PFSK-1 (cell line): ENCODE data around the gene DLGAP1.

Experiments
- FOXP2 ChIP-seq: optimal IDR thresholded peaks from 2 replicates; pipeline ENCODE3; 2011; ENCODE audit warnings: borderline replicate concordance, control low read depth, inconsistent platforms; ENCODE audit not compliant: insufficient read depth; ENCODE audit errors: extremely low read length, extremely low read depth
- POLR2AphosphoS5 ChIP-seq: IDR thresholded peaks from 2 replicates; pipeline ENCODE4 v1.6.1; 2012; ENCODE audit warnings: low read depth, mild to moderate bottlenecking, control low read depth, low read length, moderate library complexity
- REST ChIP-seq, 2 experiments: IDR thresholded peaks; 2 replicates each; pipeline versions ENCODE4 v1.6.1 to v1.8.0; 2011 to 2012; ENCODE audit warnings: low read depth in 2 of 2, low read length in 2 of 2, control low read depth in 1 of 2, inconsistent platforms in 1 of 2, mild to moderate bottlenecking in 1 of 2, moderate library complexity in 1 of 2; ENCODE audit not compliant: insufficient read depth in 1 of 2
- SIN3A ChIP-seq: IDR thresholded peaks from 2 replicates; pipeline ENCODE4 v1.6.1; 2012; ENCODE audit warnings: mild to moderate bottlenecking, low read length, moderate library complexity, borderline replicate concordance; ENCODE audit not compliant: insufficient read depth
- TAF1 ChIP-seq: IDR thresholded peaks from 2 replicates; pipeline ENCODE4 v1.6.1; 2012; ENCODE audit warnings: low read length, control low read depth, borderline replicate concordance; ENCODE audit not compliant: insufficient read depth

Gene DLGAP1

DNA sequence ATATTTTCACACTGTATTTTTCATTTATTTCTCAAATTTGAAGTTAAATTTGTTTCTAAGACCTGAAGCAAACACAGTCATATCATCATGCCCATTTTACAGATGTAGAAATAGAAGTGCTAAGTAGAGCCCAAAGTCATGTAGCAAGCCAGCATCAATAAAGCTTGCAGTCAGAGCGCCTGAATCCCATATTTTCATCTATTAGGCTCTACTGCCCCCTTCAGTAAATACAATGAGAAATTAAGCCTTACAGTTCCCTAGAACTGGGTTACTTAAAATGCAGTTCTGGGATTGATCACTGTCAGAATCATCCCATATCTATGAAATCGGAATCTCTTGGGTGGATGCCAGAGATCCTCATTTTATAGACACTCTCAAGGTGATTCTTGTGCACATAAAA lies 585.3 kb downstream of the DLGAP1 start:
- TF ChIP-seq FOXP2 (no peak), SIN3A (no peak), TAF1 (no peak), POLR2AphosphoS5 (no peak), REST (IDR thresholded peaks at IDR 0.05; ENCODE audit: insufficient read depth in 1 of 2, low read depth in 2 of 2, low read length in 2 of 2) (no peak)

DNA sequence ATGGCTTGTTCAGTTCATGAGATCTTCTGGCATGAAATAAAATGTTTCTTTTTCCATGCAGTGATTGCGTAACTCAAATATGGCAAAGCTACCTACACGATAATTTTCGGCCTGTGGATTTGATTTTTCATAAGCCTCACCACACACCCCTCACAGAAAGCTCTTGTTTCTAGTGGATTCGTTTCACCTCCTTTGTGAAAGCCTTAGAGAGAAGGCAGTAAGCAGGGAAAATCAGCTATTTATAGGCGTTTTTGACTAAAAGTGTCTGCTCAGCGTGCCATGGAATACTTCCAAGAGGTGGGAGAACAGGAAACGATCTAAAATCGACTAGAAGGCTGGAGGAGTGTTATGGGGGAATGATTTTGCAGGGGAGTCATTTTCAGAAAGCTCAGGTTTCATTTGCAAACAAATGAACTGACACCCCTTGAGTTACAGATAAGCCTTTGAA lies 587.2 kb downstream of the DLGAP1 start:
- TF ChIP-seq FOXP2 (no peak), SIN3A (0 out of 2 replicates have a peak, but pooled peaks have one; percentile 40), POLR2AphosphoS5 (no peak), REST (IDR thresholded peaks at IDR 0.05; ENCODE audit: insufficient read depth in 1 of 2, low read depth in 2 of 2, low read length in 2 of 2) (no peak), TAF1 (no peak)

- TF ChIP-seq TAF1: no peak
- no peak for TF ChIP-seq POLR2AphosphoS5
- no peak for TF ChIP-seq REST (IDR thresholded peaks at IDR 0.05; ENCODE audit: insufficient read depth in 1 of 2, low read depth in 2 of 2, low read length in 2 of 2)
- no peak for TF ChIP-seq FOXP2
- TF ChIP-seq SIN3A: no peak
These were observed 587.9 kb downstream of the DLGAP1 start for GRCh38 chr18:3867236-3867635.

- no peak for TF ChIP-seq REST (IDR thresholded peaks at IDR 0.05; ENCODE audit: insufficient read depth in 1 of 2, low read depth in 2 of 2, low read length in 2 of 2)
- no peak for TF ChIP-seq TAF1
- TF ChIP-seq FOXP2: no peak
- no peak for TF ChIP-seq POLR2AphosphoS5
- TF ChIP-seq SIN3A: no peak
These were observed 590.3 kb downstream of the DLGAP1 start for GRCh38 chr18:3864669-3865298.

DNA sequence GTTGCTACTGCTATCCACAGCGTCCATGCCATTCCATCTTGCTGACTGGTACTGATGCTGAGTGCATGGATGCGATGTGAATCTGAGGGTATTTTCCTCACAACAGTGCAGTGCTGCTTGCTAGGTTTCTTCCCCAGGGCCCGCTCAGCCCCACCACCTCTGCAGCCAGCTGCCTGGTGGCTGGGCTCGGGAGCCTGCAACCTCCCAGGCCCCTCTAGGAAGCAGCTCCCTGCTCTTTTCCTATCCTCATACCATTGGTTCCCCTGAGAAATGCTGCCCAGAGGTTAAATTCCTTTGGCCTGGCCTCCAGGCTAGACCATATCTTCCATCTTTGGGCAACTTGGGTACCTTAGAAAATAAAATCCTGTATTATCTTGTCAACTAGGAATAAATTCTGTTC lies 591.5 kb downstream of the DLGAP1 start:
- TF ChIP-seq FOXP2 (no peak), REST (IDR thresholded peaks at IDR 0.05; ENCODE audit: insufficient read depth in 1 of 2, low read depth in 2 of 2, low read length in 2 of 2) (no peak), TAF1 (no peak)
